ENCODE results near the gene NOVA2.

Gene NOVA2

DNA sequence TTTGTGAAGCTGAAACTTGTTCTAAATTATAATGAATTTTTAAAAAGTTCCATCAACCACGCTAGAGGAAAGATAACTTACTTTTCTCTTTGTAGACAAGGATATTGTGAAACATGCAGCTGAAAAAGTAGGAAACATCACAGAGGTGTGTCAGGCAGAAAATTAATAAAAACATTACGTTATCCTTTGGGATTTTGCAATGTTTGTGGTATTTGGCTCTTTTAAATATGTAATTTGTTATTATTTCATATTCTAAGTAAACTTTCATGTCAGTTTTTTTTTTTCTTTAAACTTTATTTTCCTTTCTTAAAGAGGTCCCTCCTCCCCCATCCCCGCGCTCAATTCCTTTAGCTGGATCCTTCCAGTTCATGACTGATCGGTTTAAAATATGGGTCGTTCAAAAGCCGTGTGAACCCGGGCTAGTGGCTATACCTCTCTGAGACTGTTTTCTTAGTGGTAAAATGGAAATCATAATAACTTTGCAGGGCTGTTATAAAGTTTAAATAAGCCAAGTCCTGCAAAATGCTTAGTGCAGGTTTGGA is 20.9 kb upstream of the NOVA2 start:
- Histone ChIP-seq H3K36me3 (ENCODE audit: insufficient read depth) (no peaks in the 10 kb centered on the region), H3K79me2 (ENCODE audit: insufficient read depth, low read depth) (peaks cover 6% of the 10 kb centered on the region; the same call in 1 of the 2 replicates), H2AFZ (ENCODE audit: low read depth) (peak overlapping the region; percentile 77), H3K4me1 (ENCODE audit: low read depth, poor library complexity, severe bottlenecking) (peaks cover 6% of the 10 kb centered on the region), H4K20me1 (ENCODE audit: insufficient read depth) (no peaks in the 10 kb centered on the region), H3K9ac (peak overlapping the region; percentile 4; the same call in 1 of the 2 replicates), H3K4me2 (peak overlapping the region; percentile 81), H3K4me3 (IDR thresholded peaks at IDR 0.05; ENCODE audit: insufficient read depth, low read depth, low read length) (no peak overlapping the region), H3K27ac (no peak overlapping the region), H3K27me3 (ENCODE audit: insufficient read depth, low read depth) (peaks cover 5% of the 10 kb centered on the region)
- TF ChIP-seq, protein P1, sequence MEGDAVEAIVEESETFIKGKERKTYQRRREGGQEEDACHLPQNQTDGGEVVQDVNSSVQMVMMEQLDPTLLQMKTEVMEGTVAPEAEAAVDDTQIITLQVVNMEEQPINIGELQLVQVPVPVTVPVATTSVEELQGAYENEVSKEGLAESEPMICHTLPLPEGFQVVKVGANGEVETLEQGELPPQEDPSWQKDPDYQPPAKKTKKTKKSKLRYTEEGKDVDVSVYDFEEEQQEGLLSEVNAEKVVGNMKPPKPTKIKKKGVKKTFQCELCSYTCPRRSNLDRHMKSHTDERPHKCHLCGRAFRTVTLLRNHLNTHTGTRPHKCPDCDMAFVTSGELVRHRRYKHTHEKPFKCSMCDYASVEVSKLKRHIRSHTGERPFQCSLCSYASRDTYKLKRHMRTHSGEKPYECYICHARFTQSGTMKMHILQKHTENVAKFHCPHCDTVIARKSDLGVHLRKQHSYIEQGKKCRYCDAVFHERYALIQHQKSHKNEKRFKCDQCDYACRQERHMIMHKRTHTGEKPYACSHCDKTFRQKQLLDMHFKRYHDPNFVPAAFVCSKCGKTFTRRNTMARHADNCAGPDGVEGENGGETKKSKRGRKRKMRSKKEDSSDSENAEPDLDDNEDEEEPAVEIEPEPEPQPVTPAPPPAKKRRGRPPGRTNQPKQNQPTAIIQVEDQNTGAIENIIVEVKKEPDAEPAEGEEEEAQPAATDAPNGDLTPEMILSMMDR (conservative IDR thresholded peaks at IDR 0.05; ENCODE audit: low read depth, low read length) = no peak

- Histone ChIP-seq H3K4me1 (ENCODE audit: low read depth, poor library complexity, severe bottlenecking) (peaks cover 12% of the 10 kb centered on the region), H3K79me2 (ENCODE audit: insufficient read depth, low read depth) (no peaks in the 10 kb centered on the region), H2AFZ (ENCODE audit: low read depth) (no peak overlapping the region), H3K36me3 (ENCODE audit: insufficient read depth) (no peaks in the 10 kb centered on the region), H3K4me2 (no peak overlapping the region), H3K27ac (no peak overlapping the region), H3K9ac (no peak overlapping the region), H3K4me3 (IDR thresholded peaks at IDR 0.05; ENCODE audit: insufficient read depth, low read depth, low read length) (no peak overlapping the region), H3K27me3 (ENCODE audit: insufficient read depth, low read depth) (peaks cover 15% of the 10 kb centered on the region), H4K20me1 (ENCODE audit: insufficient read depth) (no peaks in the 10 kb centered on the region)
- TF ChIP-seq, protein P1 (conservative IDR thresholded peaks at IDR 0.05; ENCODE audit: low read depth, low read length) = no peak
These were observed 16.6 kb upstream of the NOVA2 start for GRCh38 chr19:45990113-45990728.

GRCh38 chr19:45985321-45985720 is 11.7 kb upstream of the NOVA2 start:
- peaks cover 12% of the 10 kb centered on the region for H3K4me1 ChIP-seq (ENCODE audit: low read depth, poor library complexity, severe bottlenecking)
- H3K4me3 ChIP-seq (IDR thresholded peaks at IDR 0.05; ENCODE audit: insufficient read depth, low read depth, low read length) = no peak overlapping the region
- no peak overlapping the region for H3K27ac ChIP-seq
- no peaks in the 10 kb centered on the region for H3K36me3 ChIP-seq (ENCODE audit: insufficient read depth)
- no peaks in the 10 kb centered on the region for H4K20me1 ChIP-seq (ENCODE audit: insufficient read depth)
- no peak overlapping the region for H3K9ac ChIP-seq
- no peak overlapping the region for H3K4me2 ChIP-seq
- TF ChIP-seq, protein P1 (conservative IDR thresholded peaks at IDR 0.05; ENCODE audit: low read depth, low read length) = no peak
- H2AFZ ChIP-seq (ENCODE audit: low read depth) = no peak overlapping the region
- peaks cover 39% of the 10 kb centered on the region for H3K27me3 ChIP-seq (ENCODE audit: insufficient read depth, low read depth)
- H3K79me2 ChIP-seq (ENCODE audit: insufficient read depth, low read depth) = no peaks in the 10 kb centered on the region

- H3K79me2 ChIP-seq (ENCODE audit: insufficient read depth, low read depth) = no peaks in the 10 kb centered on the region
- H3K27me3 ChIP-seq (ENCODE audit: insufficient read depth, low read depth) = peaks cover 58% of the 10 kb centered on the region
- TF ChIP-seq, protein P1 (conservative IDR thresholded peaks at IDR 0.05; ENCODE audit: low read depth, low read length) = no peak
- no peak overlapping the region for H3K4me3 ChIP-seq (IDR thresholded peaks at IDR 0.05; ENCODE audit: insufficient read depth, low read depth, low read length)
- H2AFZ ChIP-seq (ENCODE audit: low read depth) = no peak overlapping the region
- no peak overlapping the region for H3K27ac ChIP-seq
- no peak overlapping the region for H3K4me2 ChIP-seq
- H3K4me1 ChIP-seq (ENCODE audit: low read depth, poor library complexity, severe bottlenecking) = no peaks in the 10 kb centered on the region
- H4K20me1 ChIP-seq (ENCODE audit: insufficient read depth) = no peaks in the 10 kb centered on the region
- H3K36me3 ChIP-seq (ENCODE audit: insufficient read depth) = no peaks in the 10 kb centered on the region
- H3K9ac ChIP-seq = no peak overlapping the region
These were observed 7.7 kb upstream of the NOVA2 start for GRCh38 chr19:45981350-45981749.
